ENCODE measurements around the gene TPM3. TPM values are rescaled to one million over a fixed set of nuclear protein-coding genes. Genes with fewer than 3 reads are reported as not detected.

TPM3 gene
- total RNA-seq, 1 donor from 2014 or later: 254 TPM

DNA sequence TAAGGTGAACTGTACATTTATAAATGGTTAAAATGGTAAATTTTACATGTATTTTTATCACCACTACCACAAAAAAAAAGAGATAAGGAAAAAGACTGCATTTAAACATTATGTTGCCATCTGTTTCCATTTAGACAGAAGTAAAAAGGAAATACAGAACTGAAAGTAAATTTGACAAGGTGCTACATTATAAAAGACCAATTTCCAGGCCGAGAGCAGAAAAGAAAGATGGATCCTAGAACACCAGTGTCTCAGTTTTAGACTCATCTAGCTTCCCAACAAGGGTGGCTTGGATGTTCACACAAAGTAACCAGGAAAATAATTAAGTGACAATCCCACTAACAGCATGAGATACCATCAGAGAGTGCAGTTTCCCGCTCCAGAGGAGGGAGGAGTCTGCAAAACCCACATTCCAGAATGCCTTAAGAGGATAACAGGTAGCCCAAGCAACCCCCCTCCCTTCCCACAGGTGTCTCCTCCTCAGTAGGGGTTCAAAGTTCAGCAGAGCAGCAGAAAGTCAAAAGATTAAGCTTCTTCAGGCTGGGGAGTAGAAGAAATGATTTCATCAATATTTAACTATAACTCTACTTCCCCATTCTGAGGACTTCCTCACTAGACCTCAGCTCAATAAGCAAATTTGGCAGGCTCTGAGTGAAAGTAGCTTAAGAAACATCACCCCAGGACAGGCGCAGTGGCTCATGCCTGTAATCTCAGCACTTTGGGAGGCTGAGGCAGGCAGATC, 11.8 kb downstream of the TPM3 start:
- Histone ChIP-seq H3K4me1 (peaks cover 17 to 50% of the 10 kb centered on the region in 2 donors), H3K27ac (peak overlapping the region in 1 of 2 donors; percentile 11), H3K4me3 (peak overlapping the region in 1 of 2 donors; percentile 88)

DNA sequence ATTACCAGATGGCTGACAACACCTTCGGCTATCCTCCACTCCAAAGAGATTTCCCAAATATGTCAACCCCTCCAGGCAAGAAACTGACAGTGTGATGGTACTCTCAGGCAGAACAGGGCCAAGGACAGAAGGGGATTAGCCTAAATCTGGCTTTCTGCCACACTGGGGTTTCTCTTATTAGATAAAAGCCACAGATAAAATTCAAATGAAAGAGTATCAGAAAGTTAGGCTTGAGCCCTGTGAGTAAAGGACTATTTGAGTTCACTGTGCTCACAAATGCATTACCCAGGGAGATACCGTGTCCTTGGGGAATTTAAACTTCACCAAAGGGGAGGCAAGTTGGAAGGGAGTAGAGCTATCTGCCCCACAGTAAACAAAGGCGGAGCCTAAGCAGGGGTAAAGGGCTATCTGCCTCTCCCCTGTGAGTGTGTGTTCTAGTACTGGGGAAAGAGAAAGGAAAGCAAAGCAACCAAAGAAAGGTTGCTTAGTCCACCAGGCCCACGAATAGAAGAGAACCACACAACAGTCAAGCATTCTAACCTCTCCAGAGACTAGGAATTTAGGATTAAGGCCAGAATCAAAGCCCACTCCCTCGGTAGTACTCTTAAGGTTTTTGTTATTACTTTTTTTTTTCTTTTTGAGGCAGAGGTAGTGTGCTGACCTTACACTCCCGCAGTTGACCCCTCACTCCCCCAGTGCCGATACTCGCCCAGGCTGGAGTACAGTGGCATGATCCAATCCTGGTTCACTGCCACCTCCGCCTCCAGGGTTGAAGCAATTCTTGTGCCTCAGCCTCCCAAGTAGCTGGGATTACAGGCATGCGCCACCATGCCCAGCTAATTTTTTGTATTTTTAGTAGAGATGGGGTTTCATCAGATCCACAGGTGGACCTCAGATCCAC, 12.7 kb downstream of the TPM3 start:
- TF ChIP-seq, protein P1, sequence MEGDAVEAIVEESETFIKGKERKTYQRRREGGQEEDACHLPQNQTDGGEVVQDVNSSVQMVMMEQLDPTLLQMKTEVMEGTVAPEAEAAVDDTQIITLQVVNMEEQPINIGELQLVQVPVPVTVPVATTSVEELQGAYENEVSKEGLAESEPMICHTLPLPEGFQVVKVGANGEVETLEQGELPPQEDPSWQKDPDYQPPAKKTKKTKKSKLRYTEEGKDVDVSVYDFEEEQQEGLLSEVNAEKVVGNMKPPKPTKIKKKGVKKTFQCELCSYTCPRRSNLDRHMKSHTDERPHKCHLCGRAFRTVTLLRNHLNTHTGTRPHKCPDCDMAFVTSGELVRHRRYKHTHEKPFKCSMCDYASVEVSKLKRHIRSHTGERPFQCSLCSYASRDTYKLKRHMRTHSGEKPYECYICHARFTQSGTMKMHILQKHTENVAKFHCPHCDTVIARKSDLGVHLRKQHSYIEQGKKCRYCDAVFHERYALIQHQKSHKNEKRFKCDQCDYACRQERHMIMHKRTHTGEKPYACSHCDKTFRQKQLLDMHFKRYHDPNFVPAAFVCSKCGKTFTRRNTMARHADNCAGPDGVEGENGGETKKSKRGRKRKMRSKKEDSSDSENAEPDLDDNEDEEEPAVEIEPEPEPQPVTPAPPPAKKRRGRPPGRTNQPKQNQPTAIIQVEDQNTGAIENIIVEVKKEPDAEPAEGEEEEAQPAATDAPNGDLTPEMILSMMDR (IDR thresholded peaks at IDR 0.05): no peak
- Histone ChIP-seq H3K27ac (peak overlapping the region in 1 of 2 donors; percentile 49), H3K4me3 (no peak overlapping the region), H3K36me3 (peaks cover 10 to 26% of the 10 kb centered on the region in 2 donors), H3K27me3 (no peaks in the 10 kb centered on the region), H3K9me3 (no peaks in the 10 kb centered on the region), H3K4me1 (peaks cover 17 to 50% of the 10 kb centered on the region in 2 donors)
- intact Hi-C loops (cut with DNase I): no loop called here
- DNase-seq (ENCODE audit: low spot score in 2 of 2): no peak

More for the DNA sequence above, 11.8 kb downstream of the TPM3 start:
- Histone ChIP-seq H3K27me3 (no peaks in the 10 kb centered on the region), H3K36me3 (peaks cover 3 to 19% of the 10 kb centered on the region in 2 donors), H3K9me3 (no peaks in the 10 kb centered on the region)
- no peak for DNase-seq (ENCODE audit: low spot score in 2 of 2)
- intact Hi-C loops (cut with DNase I): loop anchor here (5.0 kb wide), 1 partner anchor 92 kb away; the partner anchor contains the start of gene HAX1
- TF ChIP-seq, protein P1 (IDR thresholded peaks at IDR 0.05): no peak

DNA sequence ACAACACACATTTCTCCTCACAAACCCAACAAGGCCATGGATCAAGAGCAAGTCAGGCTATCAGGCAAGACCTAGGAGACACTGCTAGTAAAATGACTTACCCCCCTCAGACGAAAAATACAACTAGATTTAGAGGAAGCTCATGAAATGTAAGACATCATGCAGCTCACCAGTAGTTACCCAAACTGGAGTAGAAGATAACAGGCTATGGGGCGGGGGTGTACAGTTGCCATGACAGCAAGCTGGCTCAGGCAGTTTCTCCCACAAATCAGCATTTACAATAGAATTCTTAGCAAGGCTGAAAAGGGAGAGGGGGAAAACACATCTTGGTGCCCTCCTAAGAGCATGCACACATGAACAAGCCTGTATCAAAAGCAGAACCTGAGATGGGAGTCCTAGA, 13.9 kb downstream of the TPM3 start:
- Histone ChIP-seq H3K4me1 (peaks cover 17 to 50% of the 10 kb centered on the region in 2 donors), H3K27me3 (no peaks in the 10 kb centered on the region), H3K9me3 (no peaks in the 10 kb centered on the region), H3K27ac (peak overlapping the region in 1 of 2 donors; percentile 23), H3K4me3 (no peak overlapping the region), H3K36me3 (peaks cover 14 to 37% of the 10 kb centered on the region in 2 donors)
- TF ChIP-seq, protein P1 (IDR thresholded peaks at IDR 0.05): no peak
- intact Hi-C loops (cut with DNase I): no loop called here
- no peak for DNase-seq (ENCODE audit: low spot score in 2 of 2)

DNA sequence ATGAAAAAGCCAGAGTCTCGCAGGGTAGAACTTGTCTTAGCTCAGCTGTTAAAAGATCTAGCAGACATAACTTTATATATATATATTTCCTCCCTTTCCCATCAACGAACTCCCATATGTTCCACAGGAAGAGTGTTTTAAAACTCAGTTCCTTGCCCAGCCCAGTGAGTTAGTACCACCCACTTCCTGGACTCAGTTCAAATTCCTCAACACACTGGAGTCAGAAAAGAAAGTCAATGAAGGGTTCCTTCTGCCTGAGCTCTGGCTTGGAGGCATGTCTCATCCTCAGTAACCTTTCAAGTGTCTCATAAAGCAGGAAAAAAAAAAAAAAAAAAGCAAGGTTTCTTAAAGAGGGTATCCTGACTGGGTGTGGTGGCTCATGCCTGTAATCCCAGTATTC, 15.6 kb downstream of the TPM3 start:
- H3K4me1 ChIP-seq: peaks cover 14 to 46% of the 10 kb centered on the region in 2 donors
- H3K36me3 ChIP-seq: peaks cover 31 to 54% of the 10 kb centered on the region in 2 donors
- DNase-seq (ENCODE audit: low spot score in 2 of 2): no peak
- H3K27ac ChIP-seq: peak overlapping the region; percentile 3 to 9
- H3K9me3 ChIP-seq: no peaks in the 10 kb centered on the region
- no peaks in the 10 kb centered on the region for H3K27me3 ChIP-seq
- TF ChIP-seq, protein P1 (IDR thresholded peaks at IDR 0.05): no peak
- intact Hi-C loops (cut with DNase I): no loop called here
- H3K4me3 ChIP-seq: no peak overlapping the region

DNA sequence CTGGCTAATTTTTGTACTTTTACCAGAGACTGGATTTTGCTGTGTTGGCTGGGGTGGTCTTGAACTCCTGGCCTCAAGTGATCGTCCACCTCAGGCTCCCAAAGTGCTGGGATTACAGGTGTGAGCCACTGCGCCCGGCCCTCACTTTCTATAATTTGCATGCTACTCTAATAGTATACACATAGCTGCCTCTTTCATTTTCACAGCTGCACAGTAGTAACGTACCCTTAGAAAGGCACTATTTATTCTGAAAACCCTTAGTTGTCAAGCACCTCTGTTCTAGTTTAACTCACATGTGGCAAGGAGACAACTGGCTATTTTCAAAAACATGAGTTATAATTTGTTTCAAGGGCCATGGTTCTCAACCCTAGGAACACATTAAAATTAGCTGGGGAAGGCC, 17.2 kb downstream of the TPM3 start:
- H3K9me3 ChIP-seq: no peaks in the 10 kb centered on the region
- H3K4me1 ChIP-seq: peaks cover 3 to 30% of the 10 kb centered on the region in 2 donors
- H3K4me3 ChIP-seq: no peak overlapping the region
- intact Hi-C loops (cut with DNase I): no loop called here
- H3K36me3 ChIP-seq: peaks cover 48 to 65% of the 10 kb centered on the region in 2 donors
- no peaks in the 10 kb centered on the region for H3K27me3 ChIP-seq
- TF ChIP-seq, protein P1 (IDR thresholded peaks at IDR 0.05): no peak
- H3K27ac ChIP-seq: no peak overlapping the region
- DNase-seq (ENCODE audit: low spot score in 2 of 2): no peak

All from ascending aorta (tissue), 2 donors.